SK-N-MC (cell line): ENCODE results near the gene DEAF1.
A peak's percentile ranks its signal among the peaks of the same experiment; 100 is the strongest.

Experiments used
- DNase-seq: peaks from one replicate; pipeline ENCODE4 v3.0.0-alpha.2; 2011; ENCODE audit warnings: low read depth, low spot score
- H3K27ac ChIP-seq: fragments of 200-600 bp; sonication (generic); 2 replicates; pipeline ENCODE4 v1.5.1; 2016; ENCODE audit warnings: mixed run types
- H3K36me3 ChIP-seq: fragments of 200-600 bp; sonication (generic); 2 replicates; pipeline ENCODE4 v1.6.1; 2017; ENCODE audit warnings: antibody characterized with exemption, low read length, mixed read lengths; ENCODE audit not compliant: insufficient read depth
- H3K4me3 ChIP-seq: fragments of 200-600 bp; sonication (generic); 2 replicates; pipeline ENCODE4 v1.5.1; 2016
- H3K9ac ChIP-seq: fragments of 200-600 bp; sonication (generic); 2 replicates; pipeline ENCODE4 v1.8.0; 2017; ENCODE audit warnings: mixed run types, mixed read lengths; ENCODE audit not compliant: insufficient read length
- H3K9me3 ChIP-seq: fragments of 200-600 bp; sonication (generic); 2 replicates; pipeline ENCODE4 v1.6.1; 2017; ENCODE audit warnings: low read depth, mild to moderate bottlenecking, antibody characterized with exemption, low read length, moderate library complexity, mixed read lengths
- EZH2 ChIP-seq: fragments of 200-600 bp; sonication (generic); IDR thresholded peaks from one replicate; pipeline ENCODE4 v1.6.1; 2017; ENCODE audit warnings: antibody characterized with exemption
- FOXP2 ChIP-seq: optimal IDR thresholded peaks from 2 replicates; pipeline ENCODE3; 2011; ENCODE audit warnings: mild to moderate bottlenecking, moderate library complexity; ENCODE audit not compliant: insufficient read depth; ENCODE audit errors: extremely low read length, control extremely low read depth
- POLR2AphosphoS5 ChIP-seq: IDR thresholded peaks from 2 replicates; pipeline ENCODE4 v1.6.1; 2012; ENCODE audit warnings: mild to moderate bottlenecking, low read depth, low read length, borderline replicate concordance

The DEAF1 gene

DNA sequence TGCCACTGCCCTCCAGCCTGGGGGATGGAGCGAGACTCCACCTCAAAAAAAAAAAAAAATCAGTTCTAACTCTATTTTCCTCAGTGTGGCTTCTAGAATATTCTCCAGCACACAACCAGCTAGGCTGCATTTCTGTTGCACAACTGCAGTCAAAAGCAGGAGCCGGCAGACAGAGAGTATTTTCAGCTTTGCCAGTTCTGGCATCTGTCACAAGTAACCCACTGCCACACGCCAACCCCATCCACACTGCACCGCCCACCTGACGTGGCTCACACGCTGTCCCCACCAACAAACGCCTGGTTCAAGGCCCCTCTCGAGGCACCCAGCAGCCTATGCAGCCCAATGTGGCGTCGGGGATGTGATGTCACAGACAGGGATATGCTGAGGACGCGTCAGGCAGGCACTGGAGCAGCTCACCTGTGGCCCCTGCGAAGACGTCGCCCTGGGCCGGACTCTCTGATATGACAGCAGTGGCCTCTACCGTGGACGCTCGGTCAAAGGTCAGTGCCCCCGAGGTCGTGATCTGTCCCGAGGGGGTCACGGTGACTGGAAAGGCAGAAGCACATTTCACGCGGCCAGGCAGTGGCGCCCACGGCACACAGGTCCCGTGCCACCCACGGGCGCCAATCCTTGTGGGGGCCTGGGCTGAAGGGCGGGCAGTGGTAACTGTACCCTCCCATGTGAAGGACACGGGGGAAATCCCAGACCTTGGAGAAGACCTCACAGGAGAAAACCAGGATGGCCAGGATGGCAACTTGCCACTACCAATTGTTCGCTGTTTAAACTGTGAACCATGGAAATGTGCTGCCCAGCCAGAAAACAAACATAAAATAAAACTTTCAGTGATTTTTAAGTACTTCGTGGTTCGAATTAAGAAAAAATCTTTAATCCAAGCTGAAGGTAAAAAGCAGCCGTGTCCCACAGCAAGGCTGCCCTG lies 15.5 kb downstream of the DEAF1 start:
- Histone ChIP-seq H3K9me3 (no peaks in the 10 kb centered on the region), H3K4me3 (no peak overlapping the region), H3K27ac (0 out of 2 replicates have a peak overlapping the region, but pooled peaks have one; percentile 46), H3K36me3 (peaks cover 62% of the 10 kb centered on the region), H3K9ac (no peak overlapping the region)
- TF ChIP-seq EZH2 (no peak), POLR2AphosphoS5 (no peak), FOXP2 (no peak)
- DNase-seq: no peak

GRCh38 chr11:678297-678696 lies 16.7 kb downstream of the DEAF1 start:
- H3K27ac ChIP-seq: no peak overlapping the region
- H3K36me3 ChIP-seq: peaks cover 62% of the 10 kb centered on the region
- no peak overlapping the region for H3K4me3 ChIP-seq
- no peaks in the 10 kb centered on the region for H3K9me3 ChIP-seq
- no peak overlapping the region for H3K9ac ChIP-seq
- TF ChIP-seq FOXP2 (no peak), POLR2AphosphoS5 (no peak), EZH2 (no peak)
- DNase-seq: no peak

DNA sequence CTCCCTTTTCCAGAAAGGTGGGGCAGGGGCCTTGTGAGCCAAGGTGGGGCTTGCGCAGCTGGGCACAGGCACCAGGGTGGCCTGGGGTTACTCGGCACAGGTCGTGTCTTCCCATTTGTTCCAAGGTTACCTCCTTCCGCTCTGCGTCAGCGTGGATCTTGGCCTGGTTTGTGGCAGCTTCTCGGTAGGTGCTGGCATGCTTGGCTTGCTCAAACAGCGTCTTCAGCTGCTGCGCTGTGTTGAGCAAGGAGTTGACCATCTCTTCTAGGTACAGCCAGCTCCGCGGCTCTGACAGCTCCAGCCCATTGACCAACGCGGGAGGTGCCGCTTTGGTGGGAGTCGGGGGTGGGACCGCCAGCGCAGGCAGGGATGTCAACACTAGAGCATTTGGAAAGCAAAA lies 20.6 kb downstream of the DEAF1 start:
- TF ChIP-seq FOXP2 (no peak), POLR2AphosphoS5 (no peak), EZH2 (no peak)
- Histone ChIP-seq H3K36me3 (peaks cover 40% of the 10 kb centered on the region), H3K27ac (no peak overlapping the region), H3K4me3 (no peak overlapping the region), H3K9me3 (no peaks in the 10 kb centered on the region), H3K9ac (no peak overlapping the region)
- DNase-seq: no peak

GRCh38 chr11:673866-674265 lies 21.2 kb downstream of the DEAF1 start:
- Histone ChIP-seq H3K27ac (no peak overlapping the region), H3K4me3 (no peak overlapping the region), H3K9me3 (no peaks in the 10 kb centered on the region), H3K9ac (no peak overlapping the region), H3K36me3 (peaks cover 39% of the 10 kb centered on the region)
- no peak for DNase-seq
- no peak for TF ChIP-seq FOXP2
- TF ChIP-seq EZH2: no peak
- TF ChIP-seq POLR2AphosphoS5: no peak

GRCh38 chr11:665704-666281 lies 29.2 kb downstream of the DEAF1 start:
- Histone ChIP-seq H3K36me3 (peaks cover 27% of the 10 kb centered on the region), H3K4me3 (peak overlapping the region; percentile 51), H3K9me3 (no peaks in the 10 kb centered on the region), H3K27ac (peak overlapping the region; percentile 69), H3K9ac (peak overlapping the region; percentile 52)
- TF ChIP-seq EZH2 (no peak), POLR2AphosphoS5 (no peak), FOXP2 (no peak)
- no peak for DNase-seq

DNA sequence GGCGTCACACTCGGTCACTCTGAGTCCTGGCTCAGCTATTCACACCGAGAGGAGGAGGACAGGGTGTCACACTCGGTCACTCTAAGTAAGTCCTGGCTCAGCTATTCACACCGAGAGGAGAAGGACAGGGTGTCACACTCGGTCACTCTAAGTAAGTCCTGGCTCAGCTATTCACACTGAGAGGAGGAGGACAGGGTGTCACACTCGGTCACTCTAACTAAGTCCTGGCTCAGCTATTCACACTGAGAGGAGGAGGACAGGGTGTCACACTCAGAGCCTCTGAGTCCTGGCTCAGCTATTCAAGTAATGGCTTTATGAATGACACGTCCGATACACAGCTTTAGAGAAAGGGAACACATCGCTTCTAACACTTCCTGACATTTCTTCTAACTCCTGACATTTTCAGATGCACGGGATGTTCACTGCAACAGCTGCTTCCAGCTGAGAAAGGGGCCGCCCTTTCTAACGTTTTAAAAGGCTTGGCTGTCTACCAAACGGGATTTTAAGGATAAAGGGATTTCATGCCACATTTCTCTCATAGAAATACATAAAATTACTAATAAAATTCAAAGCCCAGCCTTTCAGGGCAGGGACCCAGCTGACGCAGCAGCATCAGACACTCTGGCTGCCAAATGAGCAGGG lies 29.8 kb downstream of the DEAF1 start:
- no peaks in the 10 kb centered on the region for H3K9me3 ChIP-seq
- H3K36me3 ChIP-seq: peaks cover 32% of the 10 kb centered on the region
- DNase-seq: peak; percentile 32
- no peak for TF ChIP-seq FOXP2
- no peak for TF ChIP-seq POLR2AphosphoS5
- no peak for TF ChIP-seq EZH2
- peak overlapping the region; percentile 69 for H3K27ac ChIP-seq
- peak overlapping the region; percentile 51 for H3K4me3 ChIP-seq
- H3K9ac ChIP-seq: peak overlapping the region; percentile 52

DNA sequence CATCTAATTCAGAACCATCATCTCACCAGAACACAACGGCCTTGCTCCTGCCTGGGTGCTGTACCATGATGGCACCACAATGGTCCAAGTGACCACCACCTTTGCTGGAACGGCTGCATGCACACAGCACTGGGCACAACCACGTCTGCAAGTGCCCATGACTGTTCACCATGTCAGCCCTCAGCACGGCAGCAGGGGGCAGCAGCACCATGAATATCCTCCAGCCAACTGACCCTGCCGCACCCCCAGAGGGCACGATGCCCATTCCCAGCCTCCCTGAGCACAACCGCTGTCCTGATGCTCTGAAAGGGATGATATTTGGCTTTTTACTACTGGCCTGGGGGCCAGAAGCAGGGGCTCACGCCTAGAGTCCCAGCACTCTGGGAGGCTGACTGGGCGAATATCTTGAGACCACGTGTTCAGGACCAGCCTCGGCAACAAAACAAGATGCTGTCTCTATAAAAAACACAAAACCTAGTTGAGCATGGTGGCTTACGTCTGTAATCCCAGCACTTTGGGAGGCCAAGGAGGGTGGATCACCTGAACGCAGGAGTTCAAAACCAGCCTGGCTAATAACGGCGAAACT lies 32.2 kb downstream of the DEAF1 start:
- Histone ChIP-seq H3K9ac (no peak overlapping the region), H3K4me3 (no peak overlapping the region), H3K9me3 (no peaks in the 10 kb centered on the region), H3K36me3 (peaks cover 42% of the 10 kb centered on the region), H3K27ac (no peak overlapping the region)
- TF ChIP-seq FOXP2 (no peak), POLR2AphosphoS5 (no peak), EZH2 (no peak)
- DNase-seq: no peak

DNA sequence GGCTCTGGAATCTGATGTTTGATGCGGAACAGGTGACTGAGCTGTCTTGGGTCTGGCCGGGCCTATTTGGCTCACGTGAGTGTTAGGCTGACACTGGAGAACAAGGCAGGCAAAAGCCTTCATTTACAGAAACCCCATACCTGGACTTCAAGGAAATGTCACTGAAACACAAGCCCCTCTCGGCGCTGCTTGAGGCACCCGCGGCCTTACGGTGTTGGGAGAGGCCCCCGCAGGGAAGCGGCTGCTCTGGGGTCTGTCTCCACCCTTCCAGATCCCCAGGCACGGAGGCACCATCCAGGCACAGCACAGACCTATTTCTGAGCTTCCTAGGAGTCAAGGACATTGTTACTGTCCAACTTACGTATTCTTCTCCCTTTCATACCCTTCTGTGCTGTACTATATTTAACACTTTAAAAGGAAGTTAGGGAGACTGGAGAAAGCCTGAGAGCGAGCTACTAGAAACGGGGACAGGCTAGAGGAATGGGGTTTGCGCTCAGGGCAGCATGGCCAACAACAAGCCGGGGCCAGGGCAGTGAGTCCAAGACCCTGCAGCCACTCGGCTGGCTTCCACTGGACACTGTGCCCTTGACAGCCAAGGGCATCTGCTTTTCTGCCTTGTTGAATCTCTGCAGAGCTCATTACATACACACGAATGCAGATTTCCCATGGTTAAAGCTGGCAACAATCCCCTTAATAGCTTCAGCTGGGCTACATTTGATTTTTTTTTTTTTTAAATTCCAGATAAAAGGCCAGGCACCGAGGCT lies 34.2 kb downstream of the DEAF1 start:
- Histone ChIP-seq H3K27ac (peak overlapping the region; percentile 50; the same call in 1 of the 2 replicates), H3K4me3 (no peak overlapping the region), H3K9me3 (no peaks in the 10 kb centered on the region), H3K9ac (no peak overlapping the region), H3K36me3 (peaks cover 40% of the 10 kb centered on the region)
- TF ChIP-seq FOXP2: no peak
- TF ChIP-seq EZH2: no peak
- no peak for DNase-seq
